UCSD-AML1 (cell line): Measurements from ENCODE around the gene OSBPL2.

Experiments used
- DNase-seq: peaks from one replicate; lab custom pipeline; 2025; ENCODE audit not compliant: unreplicated experiment; lab: John Stamatoyannopoulos, UW

Gene OSBPL2

DNA sequence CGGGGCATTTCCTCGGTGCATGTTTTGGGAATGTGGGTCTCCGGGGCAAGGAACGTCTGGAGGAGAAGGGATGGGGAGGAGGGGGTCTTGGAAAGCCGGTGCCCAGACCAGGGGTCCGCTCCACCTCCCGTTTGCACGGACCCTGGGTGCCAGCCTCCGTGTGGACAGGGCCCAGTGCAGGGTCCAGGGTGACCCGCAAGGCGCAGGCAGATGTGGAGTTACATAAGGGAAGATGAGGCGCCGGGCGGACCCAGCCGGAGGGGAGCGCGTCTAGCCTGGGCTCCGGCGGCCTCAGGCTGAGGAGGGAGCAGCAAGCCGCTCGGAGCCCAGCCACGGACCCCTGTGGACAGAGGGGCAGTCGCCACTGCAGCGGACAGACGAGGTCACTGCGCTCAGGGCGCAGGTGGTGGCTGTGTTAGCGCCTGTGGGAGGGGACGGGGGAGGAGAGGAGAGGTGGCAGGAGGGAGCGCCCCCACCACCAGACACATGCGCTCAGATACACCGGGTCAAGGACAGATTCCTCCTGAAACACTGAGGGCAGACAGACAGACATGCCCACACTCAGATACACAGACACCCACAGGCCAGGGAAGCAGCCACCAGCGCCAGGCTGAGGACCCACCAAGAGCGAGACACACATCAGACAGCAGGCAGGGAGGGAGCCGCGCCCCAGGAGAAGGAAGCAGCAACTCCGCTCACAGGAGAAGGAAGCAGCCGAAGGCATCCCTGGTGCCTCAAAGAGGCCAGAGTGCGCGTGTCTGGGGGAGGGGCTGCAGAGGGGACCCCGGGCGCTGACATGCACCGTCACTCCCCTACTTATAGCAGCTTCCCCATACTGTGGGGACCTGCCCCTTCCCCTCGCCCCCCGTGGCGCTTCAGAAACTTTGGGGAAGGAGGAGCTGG is 17.4 kb upstream of the OSBPL2 start:
- no peak for DNase-seq

DNA sequence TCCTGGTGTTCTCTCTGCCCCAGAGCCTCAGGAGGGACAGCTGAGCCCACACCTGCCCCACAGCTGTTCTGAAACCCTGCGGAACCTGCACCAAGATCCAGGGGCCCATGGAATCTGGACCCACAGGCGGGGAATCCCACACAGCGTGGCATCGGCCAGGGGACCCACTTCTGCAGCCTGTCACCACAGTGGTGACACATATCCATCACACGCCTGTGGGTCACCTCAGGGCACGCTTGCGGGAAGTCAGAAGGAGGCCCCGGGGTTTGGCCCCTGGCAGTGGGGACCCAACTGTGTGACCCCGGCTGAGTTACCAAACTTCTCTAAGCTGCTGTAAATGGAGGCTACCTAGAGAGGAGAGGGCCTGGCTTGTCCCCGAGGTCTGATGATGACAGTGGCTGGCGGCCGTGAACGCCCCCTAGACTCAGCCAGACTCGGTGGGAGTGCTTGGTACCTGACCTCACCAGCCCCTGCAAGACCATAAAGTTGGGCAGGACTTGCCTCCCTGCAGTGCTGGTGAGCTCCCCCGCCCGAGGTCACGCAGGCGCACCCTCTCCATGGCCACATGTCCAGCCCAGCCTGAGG is 16.0 kb upstream of the OSBPL2 start:
- no peak for DNase-seq

DNA sequence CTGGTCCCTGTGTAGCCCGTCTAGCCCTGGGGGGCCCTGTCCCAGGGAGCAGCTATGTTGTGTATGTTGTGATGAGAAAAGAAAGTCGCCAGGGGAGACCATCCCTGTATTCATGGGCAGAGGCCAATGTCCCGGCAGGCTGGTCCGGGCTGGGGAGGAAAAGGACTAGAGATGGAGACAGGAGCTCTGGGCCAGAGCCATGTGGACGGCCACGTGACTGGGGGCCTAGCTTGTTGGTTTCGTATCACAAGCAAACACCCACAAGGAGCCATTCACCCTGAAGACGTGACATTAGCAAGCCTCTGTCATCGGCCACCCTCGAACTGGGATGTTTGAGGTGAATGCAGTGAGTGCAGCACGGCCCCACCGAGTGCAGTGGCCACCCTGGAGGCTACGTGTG is 15.3 kb upstream of the OSBPL2 start:
- no peak for DNase-seq

DNA sequence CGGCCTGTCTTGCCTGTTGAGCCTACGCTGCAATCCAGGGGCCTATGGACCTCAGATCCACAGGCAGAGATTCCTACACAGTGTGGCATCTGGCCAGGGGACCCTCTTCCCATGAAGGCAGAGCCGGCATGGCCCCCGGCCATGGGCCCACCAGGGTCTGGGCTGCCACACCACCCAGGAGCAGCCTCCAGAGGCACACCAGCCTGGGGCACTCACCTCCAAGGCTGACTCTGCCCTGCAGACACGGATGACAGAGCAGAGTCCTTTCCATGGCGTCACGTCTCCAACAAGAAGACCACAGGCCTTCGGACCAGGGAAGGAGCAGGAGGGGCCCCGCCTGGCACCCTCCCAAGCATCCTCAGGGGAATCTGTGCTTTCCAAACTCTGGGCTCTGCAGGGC is 14.8 kb upstream of the OSBPL2 start:
- no peak for DNase-seq

DNA sequence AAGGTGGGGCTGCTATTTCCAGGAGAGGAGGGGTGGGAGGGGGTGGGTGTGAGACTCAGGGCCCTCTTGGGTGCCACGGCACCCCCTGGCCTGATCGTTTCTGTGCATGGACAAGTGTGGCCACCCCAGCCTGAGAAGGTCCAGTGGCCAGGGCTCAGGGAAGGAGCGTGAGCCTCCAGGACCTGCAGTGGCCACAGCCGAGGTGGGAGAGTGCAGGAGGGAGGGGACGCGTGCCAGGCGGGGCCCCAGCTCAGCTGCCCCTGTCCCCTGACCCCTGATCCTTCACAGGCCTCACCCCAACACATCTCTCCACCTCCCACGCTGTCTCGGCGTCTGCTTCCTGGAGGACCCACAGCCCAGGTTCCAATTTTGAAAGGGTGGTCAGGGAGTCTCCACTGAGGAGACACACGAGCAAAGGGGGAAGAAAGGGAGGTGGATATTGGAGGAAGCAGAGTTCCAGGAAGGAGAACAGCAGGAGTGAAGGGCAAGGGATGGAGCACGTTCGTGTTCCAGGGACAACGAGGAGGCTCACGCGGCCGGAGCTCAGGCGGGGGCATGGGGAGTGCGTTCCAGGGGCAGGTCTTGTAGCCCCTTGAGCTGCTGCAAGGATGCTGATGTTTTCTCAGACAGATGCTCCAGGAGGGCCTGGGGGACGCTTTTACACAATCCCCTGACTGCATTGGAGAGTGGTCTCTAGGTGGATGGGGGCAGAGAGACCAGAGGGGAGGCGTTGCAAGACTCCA is 14.0 kb upstream of the OSBPL2 start:
- no peak for DNase-seq

DNA sequence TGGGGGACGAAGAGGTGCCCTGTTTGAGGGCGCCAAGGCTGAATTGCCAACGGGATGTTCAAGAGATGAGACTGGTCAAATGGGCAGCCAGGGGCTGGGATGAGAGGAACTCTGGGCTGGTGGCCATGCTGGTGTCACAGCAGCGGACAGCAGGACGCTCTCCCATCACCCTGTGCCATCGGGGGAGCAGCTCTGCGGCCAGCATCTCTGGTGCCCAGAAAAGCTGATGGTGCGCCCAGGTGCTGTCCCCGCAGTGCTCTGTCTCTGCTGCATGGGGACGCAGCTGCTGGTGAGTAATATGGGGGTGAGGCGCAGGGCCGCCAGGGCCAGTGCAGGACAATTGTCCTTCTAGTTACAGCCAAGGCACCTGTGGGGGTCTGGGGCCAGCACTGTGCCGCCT is 13.3 kb upstream of the OSBPL2 start:
- no peak for DNase-seq

DNA sequence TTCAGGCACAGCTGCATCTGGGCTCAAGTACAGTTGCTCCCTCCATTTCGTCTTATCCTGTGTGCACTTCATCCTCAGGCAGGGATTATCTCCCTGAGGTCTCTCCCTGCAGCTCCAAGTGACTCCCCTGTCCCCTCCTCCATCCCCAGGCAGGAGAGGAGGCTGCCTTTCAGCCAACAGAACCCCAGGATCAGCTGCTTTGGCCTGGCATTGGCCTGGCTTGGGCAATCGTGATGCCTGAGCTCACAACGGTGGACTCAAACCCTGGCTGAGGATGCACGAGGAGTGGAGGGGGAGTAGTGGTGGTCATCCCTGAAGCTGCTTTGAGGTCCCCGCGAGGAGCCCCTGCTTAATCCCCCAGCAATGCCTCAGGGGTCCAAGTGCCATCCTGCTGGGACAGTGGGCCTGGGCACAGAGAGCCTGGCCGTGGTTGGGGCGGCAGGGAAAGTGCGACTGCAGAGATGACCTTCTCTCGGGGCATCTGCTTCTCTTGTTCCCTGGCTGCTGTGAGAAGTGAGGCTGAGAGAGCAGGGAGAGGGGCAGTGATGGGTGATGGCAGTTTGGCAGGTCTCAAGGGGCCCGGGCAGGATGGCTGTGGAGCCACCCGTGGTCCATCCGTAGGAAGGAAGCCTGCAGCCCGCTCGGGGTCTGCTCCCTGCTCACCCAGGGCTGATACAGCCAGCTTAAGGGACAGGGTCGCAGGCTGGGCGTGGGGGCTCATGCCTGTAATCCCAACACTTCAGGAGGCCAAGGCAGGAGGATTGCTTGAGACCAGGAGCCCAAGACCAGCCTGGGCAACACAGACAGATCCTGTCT is 12.3 kb upstream of the OSBPL2 start:
- no peak for DNase-seq

DNA sequence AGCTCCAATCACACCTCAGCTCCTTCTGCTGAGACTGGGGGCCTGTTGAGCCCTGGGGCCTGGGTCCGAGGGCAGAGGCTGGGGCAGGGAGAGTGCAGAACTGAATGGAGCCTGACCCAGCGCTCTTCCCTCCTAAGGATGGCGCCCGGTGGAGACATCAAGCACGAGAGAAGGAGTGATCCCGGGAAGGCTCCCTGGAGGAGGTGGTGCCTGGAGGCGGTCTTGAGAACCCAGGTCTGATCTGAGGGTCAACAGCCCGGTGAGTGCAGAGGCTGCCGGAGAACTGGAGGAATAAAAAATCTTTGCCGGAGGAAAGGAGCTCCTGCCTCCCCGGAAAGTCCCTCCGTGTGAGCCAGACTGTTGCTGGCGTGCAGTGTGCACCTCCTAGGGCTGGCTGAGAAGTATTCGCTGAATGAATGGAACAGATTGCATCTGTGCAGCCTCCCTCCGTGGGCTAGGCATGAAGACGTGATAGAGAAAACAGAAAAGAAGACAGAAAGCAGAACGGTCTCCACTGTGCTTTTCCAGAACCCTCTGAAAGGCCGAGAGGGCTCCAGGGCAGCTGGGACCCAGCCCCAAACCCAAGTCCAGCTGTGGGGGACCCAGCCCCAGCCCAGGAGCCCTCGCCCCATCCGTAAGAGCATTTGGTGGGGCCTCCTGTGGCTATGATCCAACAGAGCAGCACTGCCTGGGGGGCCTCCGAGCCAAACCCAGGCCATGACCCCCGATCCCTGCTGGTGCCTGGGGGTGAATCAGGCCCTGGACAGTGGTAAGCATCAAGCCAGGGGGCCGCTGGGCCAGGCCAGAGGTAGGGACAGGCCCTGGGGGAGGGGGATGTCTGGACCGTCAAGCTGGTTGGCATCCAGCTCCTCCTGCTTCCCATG is 11.4 kb upstream of the OSBPL2 start:
- no peak for DNase-seq

DNA sequence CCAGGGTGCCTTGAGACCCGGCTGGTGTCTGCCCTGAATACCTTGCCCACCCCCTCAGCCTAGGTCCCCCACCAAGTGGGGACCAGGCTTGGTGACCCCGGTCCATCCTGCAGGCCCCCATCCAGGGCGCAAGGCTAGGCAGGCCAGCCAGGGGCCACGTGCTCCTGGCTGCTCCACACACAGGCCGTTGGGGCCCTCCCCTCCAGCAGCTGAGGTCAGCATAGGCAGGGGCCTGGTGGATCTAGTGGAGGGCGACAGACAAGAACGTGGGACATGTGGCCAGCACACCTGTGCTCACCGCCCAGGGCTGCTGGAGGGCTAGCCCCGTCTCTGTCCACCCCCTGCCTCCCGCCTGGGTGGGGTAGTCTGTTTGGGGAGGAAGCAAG is 10.7 kb upstream of the OSBPL2 start:
- DNase-seq = no peak

DNA sequence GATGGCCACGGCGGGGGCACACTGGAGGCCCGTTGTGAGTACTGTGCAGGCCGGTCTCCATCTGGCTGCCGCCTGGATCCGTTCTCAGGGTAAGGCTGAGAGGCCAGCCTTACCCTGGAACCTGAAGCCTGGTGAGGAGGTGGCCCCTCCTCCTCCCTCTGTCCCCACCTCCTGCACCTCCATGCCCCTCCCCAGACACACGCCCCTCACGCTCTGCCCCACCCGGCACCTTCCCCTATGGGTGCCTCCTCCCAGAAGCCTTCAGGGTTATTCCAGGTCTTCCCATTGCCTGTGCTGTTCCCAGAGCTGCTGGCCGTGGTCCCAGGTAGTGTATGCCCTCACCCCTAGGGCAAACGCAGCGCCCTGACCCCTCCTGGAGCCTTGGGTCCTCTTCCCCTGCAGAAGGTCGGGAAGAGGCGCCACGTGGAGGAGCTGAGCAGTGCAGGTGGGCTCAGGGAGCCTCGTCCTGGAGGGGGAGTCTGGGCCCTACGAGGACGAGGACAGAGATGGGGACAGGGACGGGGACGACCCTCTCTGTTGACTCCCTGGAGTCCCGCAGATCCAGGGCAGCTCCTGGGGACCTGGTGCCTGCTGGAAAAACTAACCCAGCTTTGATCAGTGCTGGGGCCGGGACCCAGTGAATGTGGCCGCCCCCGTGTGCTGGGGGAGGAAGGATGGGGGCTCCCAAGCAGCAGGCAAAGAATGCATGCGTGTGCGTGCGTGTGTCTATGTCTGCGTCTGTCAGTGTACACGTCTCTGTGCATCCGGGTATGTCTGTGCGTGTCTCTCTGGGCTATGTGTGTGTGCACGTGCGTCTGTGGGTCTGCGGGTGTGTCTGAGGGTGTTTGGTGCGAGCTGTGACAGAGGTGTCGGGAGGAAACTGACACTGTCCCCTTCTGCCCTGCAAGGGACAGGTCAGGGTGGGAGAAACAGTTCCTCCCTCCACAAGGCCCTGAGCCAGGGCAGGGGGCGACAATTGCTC is 10.1 kb upstream of the OSBPL2 start:
- no peak for DNase-seq

DNA sequence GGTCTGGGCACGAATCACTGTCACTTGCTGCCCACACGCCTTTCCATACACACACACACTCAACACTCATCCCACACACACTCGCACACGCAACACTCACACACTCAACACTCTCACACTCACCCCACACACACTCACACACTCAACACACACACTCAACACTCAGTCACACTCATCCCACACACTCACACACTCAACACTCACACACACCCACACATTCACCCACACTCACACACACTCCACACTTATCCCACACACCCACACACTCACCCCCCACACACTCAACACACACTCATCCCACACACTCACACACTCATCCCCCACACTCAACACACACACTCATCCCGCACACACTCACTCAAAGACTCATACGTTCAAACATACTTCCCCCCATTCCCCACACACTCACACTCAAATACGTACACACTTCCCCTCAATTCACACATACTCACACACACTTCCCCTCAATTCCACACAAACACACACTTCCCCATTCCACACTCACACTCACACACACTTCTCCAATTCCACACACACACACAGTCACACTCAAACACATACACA is 9.3 kb upstream of the OSBPL2 start:
- no peak for DNase-seq

DNA sequence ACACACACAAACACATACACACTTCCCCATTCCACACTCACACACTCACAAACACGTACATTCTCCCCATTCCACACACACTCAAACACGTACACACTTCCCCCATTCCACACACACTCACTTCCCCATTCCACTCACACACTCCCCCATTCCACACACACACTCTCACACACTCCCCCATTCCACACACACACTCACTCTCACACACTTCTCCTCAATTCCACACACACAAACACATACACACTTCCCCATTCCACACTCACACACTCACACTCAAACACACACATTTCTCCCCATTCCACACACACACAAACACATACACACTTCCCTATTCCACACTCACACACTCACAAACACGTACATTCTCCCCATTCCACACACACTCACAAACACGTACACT is 8.7 kb upstream of the OSBPL2 start:
- DNase-seq = no peak

DNA sequence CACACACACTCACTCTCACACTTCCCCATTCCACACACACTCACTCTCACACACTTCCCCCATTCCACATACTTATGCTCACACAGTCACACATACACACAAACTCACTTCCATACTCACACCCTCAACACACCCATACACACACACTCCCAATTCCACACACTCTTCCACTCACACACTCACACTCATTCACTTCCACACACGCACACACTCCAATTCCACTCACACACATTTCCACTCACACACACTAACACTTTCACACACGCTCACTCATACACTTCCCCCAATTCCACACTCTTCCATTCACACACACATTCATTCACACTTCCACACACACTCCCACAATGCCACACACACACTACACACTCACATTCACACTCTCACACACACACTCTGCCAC is 8.0 kb upstream of the OSBPL2 start:
- DNase-seq = no peak

DNA sequence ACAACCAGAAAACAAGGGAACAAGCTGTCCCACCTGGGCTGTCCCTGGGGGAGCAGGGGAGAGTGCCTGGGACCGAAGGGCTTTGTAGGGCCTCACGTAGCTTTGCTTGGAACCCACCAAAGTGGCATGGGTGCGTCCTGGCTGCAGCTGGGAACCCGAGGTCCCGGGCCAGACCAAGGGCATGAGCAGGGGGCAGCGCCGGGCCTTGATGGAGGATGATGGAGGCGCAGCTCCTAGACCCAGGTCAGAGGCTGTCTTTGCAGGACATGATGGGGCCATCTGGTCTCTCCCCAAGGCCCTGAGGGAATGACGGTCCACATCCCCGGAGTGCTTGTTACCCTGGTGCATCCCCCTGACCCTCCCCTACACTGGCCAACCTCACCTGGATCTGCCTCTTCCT is 7.6 kb upstream of the OSBPL2 start:
- DNase-seq = no peak

DNA sequence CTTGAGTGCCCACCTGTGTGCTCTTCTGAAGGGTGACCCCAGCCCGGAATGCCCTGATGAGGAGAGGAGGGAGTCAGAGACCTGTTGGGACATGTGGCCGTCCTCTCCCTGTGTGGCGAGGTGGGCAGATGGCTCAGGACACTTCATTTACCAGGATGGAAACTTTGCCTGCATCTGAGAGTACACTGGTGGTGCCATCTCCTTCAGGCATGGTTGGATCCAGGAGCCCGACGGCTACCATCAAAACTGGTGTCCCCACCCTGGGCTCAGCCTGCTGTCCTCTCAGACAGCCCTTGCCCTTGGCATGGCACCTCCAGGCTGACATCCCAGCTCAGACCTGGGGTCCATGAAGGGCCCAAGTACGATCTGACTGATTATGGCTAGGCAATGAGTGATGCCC is 7.0 kb upstream of the OSBPL2 start:
- no peak for DNase-seq

DNA sequence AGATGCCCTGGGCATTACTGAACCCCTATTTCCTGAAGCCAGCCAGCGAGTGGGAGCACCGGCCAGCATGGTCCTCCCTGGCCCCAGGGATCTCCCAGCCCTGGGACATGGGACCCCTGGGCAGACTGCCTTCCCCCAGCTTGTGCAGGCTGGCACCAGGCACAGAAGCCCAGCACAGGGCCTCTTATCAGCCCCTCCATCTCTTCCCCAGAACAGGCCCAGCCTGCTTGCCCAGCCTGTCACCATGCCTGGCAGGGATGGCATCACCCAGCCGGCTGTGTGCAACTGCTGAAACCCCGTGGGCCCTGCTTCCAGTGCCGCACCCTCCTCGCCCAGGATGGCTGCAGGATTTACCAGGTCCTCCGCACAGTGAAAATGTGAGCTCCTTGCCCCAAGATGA is 6.1 kb upstream of the OSBPL2 start:
- no peak for DNase-seq

DNA sequence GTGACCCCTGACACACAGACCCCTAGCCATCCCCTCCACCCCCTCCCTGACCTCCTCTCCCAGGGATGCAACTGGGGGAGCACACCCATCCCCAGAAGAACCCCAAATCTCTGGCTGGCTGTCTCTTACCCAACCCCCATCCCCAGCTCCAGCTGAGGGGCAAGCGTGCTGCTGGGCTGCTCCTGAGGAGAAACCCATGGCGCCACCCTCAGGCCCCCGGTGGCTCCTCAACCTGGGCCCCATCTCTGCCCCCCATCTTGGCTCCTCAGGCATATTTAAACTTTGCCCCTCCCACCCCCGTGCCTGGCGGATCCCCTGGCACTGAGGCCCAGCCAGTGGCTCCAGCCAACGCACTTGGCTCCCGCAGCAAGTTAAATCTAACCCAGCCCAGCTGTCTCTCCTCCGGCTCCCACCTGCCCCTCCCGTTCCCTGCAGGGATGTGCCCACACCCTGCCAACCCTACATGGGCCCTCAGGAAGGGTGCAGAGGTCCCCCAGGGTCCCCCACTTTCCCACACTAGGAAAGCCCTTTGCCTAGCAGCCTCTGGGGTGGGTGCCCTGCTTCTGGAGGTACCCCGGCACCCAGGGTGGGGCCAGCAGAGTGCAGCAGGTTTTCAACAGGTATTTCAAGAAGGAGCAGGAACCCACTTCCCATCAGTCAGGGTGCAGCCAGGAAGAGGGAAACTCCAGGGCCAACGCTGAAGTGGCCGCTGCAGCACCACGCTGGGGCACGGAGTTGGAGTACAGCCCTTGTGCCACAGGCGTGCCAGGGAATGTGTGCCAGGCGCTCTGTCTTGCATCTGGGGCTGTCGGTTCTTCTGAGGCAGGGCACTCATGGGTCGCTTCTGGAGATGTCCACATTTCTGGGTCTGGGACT is 5.3 kb upstream of the OSBPL2 start:
- DNase-seq = no peak

DNA sequence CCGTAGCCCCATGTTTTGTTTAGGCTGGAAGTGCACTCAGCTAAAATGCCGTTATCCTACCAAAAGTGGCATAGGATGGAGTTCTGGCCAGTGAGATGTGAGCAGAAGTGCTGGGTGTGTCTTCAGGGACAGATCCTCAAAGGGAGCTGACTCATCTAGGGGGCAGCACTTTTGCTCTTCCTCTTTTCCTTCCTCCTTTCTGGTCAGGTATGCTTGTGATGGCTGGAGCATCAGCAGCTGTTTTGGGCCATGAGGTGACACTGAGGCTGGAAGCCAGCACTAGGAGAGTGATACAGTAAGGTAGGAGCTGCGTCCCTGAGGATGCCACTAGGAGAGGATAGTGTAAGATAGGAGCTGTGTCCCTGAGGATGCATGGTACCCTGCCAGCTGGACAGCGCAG is 4.6 kb upstream of the OSBPL2 start:
- DNase-seq = no peak
